ENCODE results near the gene SLAMF7.
"Not testable (repeated sequence)": the region's sequence is repeated elsewhere in the genome, so short reads cannot be mapped to it uniquely, and the experiment has no call there.

SLAMF7 gene, protein sequence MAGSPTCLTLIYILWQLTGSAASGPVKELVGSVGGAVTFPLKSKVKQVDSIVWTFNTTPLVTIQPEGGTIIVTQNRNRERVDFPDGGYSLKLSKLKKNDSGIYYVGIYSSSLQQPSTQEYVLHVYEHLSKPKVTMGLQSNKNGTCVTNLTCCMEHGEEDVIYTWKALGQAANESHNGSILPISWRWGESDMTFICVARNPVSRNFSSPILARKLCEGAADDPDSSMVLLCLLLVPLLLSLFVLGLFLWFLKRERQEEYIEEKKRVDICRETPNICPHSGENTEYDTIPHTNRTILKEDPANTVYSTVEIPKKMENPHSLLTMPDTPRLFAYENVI

DNA sequence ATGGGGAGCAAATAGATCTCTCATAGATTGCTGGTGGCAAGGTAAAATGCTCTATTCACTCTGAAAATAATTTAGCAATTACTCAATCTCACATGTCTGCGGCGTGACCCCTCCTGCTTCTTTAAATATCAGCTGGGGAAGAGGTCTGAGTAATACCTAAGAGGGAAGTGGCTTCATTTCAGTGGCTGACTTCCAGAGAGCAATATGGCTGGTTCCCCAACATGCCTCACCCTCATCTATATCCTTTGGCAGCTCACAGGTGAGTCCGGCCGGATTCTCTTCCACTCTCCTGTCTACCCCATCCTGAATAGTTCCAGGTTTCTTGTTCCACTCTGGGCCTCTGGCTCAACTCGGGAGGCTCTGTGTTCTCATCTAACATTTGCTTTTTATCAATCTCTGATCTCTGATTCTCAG is at the start of gene SLAMF7:
Gene SLAMF7 (plus strand): TSS at position 150 of the 414 bp plus-strand sequence. CDS start 55 bp downstream, at position 205.
- no peak for DNase-seq

DNA sequence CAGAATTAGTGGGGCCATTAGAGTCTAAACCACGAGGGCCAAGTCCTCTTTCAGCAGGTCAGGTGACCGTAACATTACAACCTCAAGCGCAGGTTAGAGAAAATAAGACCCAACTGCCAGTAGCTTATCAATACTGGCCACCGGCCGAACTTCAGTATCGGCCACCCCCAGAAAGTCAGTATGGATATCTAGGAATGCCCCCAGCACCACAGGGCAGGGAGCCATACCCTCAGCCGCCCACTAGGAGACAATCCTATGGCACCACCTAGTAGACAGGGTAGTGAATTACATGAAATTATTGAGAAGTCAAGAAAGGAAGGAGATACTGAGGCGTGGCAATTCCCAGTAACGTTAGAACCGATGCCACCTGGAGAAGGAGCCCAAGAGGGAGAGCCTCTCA is 46.7 kb upstream of the SLAMF7 start:
- DNase-seq, result not testable (repeated sequence)

DNA sequence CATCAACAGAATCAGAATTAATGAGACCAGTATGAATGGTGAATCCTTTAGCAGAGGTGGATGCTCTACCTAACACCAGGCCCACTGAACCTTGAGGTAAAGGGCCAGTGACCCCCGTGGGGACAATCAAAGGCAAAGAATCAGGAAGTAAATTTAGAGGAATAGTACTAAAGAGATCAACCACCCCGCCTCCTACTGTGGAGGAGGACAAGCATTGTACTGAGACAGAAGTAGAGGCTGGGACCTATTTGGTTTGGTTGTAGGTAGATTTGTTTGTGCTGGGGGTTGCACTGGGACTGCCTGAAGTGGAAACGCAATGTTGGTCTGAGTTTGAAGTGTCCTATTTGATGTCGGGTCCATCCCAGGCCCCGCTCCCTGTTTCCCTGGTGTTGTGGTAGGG is 36.9 kb upstream of the SLAMF7 start:
- no peak for DNase-seq

DNA sequence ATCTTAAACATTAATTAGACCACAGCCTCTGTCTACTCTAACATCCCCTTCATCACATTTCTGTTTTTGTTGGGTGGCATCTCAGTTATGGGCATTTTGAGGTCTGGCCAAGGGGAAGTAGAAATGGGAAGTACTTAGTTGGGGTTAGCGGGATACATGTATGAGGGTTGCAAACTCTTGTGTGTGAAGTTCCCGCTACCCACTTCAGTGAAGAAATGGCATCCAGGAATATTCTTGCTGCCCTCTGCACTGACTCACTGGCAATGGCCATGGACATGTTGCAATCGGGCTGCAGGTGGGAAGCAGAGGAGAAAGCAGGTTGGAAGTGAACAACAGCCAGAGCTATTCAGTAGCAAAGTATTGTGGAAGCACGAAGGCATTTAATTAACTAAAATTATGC is 34.8 kb upstream of the SLAMF7 start:
- peak; percentile 59 for DNase-seq

DNA sequence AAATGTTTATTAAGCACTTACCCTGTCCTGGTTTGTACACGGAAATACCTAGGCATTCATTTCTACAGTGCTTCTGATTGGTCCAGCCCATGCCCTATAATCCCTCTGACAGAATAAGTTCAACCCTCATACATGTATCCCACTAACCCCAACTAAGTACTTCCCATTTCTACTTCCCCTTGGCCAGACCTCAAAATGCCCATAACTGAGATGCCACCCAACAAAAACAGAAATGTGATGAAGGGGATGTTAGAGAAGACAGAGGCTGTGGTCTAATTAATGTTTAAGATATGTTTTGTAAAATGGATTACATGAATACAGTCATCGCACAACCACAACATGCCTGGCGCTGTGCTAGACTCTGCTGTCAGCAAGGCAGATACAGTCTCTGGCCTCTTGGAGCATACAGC is 33.8 kb upstream of the SLAMF7 start:
- DNase-seq, result peak; percentile 67

DNA sequence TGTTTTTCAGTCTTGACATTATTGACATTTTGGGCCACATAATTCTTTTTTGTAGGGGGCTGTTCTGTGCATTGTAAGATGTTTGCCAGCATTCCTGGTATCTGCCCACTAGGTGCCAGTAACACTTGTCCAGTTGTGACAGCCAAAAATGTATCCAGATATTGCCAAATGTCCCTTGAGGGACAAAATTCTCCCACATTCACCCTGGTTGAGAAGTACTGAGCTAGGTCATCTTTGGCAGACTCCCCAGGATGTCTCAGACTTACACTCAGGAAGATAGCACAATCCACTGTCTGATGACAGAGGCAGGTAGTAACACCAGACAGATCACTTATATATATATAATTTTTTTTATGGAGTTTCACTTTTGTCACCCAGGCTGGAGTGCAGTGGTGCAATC is 33.3 kb upstream of the SLAMF7 start:
- no peak for DNase-seq

DNA sequence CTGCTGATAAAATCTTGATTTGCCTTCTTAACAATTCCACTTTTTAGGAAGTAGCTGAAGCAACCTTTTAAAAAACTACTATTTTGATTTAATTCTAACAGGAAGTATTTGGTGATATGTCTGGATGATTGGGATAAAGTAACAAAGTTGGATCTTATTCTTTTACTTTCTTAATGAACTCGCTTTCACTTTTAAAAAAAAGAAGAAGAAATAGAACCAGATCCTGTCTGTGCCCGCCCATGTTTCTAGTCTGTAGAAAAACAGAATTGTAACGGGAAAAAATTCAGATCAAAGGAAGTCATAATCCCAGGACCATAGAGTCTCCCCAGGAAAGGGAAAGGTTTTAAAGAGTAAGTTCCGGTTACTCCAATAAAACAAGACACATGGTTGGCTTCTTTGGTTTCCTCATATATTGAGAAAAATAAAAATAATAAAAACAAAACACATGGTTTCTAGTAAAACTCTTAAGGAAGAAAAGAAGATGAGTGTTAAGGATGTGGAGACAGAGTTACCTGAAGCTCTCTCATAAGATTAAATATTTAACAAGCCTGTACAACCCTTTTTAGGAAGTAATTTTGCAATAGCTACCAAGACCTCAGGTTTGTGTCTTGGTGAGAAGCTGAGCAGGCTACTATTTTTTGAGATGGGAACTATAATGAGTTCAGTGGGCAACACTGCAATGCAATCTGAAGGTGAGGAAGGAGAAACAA is 32.4 kb upstream of the SLAMF7 start:
- no peak for DNase-seq

DNA sequence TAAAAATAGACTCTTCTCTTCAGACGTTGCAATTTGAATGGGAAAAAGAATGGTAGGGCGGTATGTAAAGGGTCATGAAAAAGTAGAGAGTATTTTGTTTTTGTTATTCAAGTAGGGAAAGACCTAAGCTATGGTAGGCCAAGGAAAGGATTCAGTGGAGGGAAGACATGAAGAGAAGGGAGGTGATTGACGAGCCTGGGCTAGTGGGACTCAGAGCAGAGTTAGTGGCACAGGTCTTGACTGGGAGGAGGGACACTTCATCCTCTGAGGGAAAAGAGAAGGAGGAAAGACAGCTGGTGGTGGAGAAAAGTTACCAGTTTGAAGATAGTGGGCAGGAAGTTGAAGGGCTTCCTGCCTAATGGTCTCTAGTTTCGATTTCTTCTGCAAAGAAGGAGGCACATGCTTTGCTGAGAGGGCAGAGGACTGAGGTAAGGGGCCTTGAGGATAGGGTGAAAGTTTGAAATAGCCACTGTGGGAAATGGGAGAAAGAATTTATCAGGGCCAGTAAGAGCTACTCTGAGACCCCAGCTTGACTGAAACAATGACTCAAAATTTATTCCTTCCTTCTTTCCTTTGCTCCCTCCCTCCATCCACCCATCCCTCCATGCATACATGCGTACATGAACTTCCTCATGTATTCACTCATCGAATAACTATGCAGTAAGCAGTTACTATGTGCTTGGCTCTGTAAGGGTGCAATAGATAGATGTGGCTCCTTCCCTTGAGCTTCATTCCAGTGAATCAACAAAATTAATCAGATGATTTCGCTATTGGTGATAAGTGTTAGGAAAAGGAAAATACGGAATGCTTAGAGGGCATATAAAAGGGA is 31.6 kb upstream of the SLAMF7 start:
- no peak for DNase-seq

DNA sequence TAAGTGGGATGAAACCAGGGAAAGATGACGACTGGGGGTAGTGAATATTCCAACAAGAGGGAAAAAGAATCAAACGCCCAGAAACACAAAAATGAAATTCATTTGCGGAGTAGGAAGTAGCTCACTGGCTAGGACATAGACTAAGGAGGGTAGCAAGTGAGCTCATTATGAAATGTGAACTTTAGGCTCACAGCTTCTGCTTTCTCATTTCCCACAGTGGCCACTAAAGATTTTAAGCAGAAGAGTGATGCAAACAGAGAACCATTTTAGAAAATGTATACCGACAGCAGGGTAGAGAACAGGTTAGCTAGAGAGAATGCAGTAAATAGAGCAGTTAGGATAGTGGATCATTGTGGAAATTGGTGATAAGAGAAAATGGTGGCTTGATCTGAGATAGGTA is 30.9 kb upstream of the SLAMF7 start:
- peak; percentile 33 for DNase-seq

DNA sequence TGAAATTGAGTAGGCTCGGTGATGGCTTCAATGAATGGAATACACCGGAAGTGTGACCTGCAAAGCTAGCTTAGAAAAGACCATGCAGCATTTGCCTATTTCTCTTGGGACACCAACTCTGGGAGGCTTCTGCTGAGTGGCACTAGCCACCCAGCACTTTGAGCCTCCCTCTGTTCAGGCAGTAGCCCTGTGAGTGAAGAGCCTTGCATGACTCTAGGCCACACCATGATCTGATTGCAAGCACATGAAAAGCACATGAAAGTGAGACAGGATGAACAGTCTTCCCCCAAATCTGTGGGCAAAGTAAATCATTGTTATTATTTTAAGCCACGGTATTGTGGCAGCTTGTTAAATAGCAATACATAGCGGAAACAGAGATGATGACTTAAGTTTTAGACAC is 30.2 kb upstream of the SLAMF7 start:
- DNase-seq, result no peak

DNA sequence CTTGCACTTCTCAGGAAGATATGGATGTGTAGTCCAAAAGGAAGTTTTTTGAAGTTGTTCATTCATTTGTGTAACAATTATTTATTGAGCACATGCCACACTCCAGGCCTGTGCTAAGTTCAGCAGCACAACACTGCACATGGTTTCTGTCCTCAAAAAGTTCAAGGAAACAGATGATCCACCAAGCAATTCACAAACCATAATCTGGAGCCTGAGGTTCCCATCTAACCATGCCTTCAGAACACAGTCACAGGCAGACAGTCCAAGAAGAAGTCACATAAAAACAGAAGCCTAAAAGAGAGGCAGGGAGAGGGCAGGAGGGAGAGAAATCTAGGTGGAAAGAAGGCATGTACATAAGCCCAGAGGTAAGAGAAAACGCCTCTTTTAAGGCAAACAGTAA is 29.3 kb upstream of the SLAMF7 start:
- no peak for DNase-seq

DNA sequence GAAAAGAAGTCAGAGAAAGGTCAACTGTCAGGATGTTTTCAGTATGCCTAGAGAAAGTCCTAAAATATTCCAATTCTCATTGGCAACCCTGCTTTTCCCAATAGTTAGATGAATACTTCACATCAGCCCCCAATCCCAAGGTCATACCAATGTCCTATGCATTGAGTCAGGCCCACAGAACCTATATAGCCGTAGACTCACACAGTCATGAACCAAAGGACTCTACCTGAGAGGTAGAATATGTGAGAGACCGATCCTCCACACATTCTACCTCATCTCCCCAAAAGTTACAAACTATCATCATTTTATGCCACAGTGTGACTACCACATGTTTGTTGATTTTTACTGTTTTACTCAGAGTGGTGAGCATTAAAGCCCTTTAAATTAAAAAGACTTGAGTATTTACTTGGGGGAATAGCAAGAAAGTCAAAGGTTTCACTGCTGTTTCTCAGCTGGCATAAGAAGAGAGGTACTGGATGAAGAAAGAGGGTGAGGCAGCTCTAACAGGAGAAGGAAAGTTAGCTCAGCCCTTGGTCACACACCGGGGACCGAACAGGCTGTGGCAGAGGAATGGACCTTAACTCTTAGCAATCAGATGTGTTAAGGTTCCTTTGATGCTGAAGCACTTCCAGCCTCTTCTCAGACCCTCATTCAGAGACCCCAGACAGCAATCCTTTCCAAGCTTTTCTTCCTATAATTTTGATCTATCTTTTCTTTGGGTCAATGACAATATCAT is 28.4 kb upstream of the SLAMF7 start:
- no peak for DNase-seq

DNA sequence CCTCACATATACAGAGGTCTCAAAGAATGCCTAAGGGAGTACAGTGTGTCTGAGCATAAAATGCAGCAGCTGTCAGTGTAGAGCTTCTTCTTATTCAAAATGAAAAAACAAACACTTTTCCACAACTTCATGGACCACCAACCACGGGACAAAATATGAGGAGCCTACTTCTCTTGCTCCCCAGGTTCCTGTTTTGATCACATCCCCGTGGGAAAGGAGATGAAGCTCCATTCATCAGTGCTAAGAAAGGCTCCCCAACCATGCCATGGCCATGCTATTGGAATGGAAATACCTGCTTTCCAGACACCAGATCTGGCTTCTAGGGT is 27.8 kb upstream of the SLAMF7 start:
- DNase-seq, result no peak

DNA sequence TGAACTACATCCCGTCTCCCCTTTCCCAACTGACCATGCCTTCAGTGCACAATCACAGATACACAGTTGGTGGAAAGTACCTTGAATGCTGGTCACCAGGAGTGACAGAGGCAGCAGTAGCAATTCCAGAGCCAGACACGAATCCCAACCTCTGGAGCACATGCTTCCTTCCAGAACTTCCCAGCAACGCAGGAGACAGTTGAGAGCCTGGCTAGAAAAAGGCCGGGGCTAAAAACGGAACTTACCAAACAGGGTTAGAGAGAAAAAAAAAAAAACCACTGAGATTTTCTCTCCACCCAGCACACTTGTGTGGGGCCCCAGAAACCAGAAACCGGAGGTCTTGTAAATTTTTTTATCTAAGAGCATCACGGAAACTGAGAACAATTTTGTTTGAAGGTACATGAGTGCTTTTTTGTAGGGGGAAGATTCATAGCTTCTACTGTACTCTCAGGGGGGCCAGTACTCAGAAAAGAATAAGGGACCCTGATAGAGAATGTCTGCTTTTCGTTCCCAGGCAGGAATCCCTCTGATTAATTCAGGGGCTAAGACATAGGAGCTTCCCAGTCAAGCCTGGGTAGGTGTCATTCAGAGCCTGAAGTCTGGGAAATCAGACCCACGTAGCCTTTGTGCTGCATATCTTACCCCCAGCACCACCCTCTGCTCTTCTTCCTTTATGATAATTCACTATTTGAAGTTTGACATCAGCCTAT is 27.3 kb upstream of the SLAMF7 start, which contains the start of gene CD48:
Gene CD48 (minus strand): TSS at position 221 of the 710 bp plus-strand sequence. CDS start 59 bp downstream, at position 162.
- peak; percentile 65 for DNase-seq

DNA sequence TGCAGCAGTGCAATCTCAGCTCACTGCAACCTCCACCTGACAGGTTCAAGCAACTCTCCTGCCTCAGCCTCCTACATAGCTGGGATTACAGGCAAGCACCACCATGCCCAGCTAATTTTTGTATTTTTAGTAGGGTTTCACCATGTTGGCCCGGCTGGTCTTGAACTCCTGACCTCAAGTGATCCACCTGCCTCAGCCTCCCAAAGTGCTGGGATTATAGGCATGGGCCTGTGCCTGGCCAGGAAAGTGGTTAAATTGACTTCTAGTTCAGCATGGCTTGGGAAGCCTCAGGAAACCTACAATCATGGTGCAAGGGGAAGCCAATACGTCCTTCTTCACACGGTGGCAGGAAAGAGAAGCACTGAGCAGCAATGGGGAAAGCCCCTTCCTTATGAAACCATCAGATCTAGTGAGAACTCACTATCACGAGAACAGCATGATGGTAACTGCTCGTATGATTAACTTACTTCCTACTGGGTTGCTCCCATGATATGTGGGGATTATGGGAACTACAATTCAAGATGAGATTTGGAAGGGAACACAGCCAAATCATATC is 26.4 kb upstream of the SLAMF7 start:
- DNase-seq, result not testable (repeated sequence)

DNA sequence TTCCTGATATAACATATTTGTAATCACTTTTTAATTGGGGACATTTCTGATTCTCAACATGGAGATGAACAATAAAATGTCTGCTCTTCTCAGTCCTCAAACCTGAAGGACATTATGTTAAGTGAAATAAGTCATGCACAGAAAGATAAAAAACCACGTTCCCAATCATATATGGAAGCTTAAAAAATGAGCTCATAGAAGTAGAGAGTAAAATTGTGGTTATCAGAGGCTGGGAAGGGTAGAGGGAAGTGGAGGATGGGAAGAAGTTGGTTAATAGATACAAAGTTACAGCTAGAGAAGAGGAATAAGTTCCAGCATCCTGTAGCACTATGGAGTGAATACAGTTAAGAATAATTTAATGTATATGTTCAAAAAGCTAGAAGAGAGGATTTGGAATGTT is 25.9 kb upstream of the SLAMF7 start:
- no peak for DNase-seq

DNA sequence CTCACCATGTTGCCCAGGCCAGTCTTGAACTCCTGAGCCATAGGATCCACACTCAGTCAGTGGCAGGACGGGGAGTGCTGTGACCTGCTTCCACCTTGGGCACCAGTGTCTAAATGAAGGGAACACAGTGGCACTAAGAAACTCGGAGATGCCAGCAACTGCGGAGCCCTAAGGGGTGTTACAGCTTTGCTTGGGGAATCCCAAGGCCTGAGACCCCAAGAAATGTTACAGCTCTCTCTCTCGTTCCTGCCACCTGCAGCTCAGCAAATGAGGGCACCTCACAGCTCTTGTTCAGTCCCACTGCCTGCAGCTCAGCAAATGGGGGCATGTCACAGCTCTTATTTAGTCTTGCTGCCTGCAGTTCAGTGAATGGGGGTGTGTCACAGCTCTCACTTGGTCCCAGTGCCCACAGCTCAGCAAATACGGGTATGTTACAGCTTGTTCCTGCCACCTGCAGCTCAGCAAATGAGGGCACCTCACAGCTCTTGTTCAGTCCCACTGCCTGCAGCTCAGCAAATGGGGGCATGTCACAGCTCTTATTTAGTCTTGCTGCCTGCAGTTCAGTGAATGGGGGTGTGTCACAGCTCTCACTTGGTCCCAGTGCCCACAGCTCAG is 24.9 kb upstream of the SLAMF7 start:
- not testable (repeated sequence) for DNase-seq

DNA sequence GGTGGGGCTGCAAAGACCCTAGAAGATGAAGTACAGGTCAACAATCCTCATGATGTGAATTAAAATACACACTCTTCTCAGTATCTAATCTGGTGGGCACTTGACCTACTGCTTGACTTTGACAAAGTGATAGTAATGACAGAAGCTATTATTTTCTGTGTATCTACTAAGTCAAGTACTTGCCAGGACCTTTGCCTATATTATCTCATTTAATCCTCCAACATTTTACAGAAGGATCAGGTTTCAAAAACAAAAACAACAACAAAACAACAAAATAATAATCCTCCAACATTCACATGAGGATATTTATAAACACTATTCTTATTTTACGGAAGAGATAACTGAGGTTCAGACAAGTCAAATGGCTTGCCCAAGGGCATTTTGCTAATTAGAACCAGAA is 23.0 kb upstream of the SLAMF7 start:
- DNase-seq, result no peak

DNA sequence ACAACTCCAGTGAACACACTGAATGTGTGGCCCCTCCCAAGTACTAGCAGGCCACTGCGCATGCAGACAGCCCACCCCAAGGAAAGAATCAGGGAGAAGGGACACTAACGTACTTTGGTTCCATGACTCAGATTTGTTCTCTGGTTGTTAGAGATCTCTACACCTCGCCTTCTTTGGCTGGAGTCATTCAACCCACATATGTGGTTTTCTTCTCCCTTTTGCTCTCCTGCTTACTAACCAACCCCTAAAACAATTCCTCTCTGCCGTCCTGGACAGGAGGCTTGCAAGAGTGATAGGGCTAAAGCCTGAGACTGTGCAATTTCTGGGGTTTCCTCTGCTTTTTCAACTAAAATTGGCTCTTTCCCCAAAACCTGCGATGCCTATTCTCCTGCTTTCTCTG is 21.7 kb upstream of the SLAMF7 start:
- DNase-seq, result no peak

DNA sequence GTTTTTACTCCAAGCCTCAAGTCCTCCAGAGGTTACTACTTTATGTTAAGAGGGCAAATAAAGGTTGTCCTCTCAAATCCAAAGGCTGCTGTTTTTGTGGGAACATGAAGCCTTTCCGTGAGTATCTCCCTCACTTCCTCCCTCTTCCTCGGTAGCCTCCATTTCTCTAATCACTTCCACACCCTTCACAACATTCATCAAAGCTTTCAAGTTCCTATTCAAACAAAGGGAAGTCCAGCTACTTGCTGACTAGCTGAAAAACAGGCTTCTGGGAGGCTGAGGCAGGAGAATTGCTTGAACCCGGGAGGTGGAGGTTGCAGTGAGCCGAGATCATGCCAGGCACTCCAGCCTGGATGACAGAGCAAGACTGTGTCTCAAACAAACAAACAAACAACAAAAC is 20.8 kb upstream of the SLAMF7 start:
- no peak for DNase-seq

DNA sequence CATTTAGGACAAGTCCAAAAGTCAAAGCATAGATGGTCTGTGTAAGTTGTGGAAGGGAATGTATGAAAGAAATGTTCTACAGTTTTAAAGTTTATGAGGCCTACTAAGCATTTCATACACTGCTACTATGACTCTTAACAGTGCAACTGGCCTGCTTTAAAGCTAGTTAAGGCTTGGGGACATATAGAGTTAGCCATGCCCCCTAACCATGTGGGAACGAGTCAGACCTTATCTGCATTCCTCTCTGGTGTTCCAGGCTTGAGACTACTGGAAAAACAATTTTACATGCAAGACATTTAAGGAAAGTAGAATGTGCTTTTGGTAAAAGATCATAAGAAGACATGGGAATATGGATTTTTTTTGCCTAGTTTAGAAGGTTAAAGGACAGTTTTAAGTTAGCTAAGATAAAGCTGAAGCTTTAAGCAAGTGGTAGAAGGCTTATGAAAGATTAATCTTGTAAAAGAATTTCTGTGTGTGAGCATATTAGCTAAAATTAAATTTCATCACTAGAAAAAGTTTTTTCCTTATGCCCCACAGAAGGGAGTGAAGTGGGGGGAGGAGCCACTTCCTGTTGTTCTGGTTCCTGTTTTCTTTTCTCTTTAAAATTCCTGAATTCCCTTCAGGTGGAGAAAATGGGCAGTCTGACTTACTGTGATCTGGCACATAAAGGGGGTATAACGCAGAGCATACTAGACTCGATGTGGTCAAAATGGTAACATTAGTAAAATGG is 18.5 kb upstream of the SLAMF7 start:
- no peak for DNase-seq

Data from KG1 (cell line).